ENCODE results near the gene JAG2.

DNA sequence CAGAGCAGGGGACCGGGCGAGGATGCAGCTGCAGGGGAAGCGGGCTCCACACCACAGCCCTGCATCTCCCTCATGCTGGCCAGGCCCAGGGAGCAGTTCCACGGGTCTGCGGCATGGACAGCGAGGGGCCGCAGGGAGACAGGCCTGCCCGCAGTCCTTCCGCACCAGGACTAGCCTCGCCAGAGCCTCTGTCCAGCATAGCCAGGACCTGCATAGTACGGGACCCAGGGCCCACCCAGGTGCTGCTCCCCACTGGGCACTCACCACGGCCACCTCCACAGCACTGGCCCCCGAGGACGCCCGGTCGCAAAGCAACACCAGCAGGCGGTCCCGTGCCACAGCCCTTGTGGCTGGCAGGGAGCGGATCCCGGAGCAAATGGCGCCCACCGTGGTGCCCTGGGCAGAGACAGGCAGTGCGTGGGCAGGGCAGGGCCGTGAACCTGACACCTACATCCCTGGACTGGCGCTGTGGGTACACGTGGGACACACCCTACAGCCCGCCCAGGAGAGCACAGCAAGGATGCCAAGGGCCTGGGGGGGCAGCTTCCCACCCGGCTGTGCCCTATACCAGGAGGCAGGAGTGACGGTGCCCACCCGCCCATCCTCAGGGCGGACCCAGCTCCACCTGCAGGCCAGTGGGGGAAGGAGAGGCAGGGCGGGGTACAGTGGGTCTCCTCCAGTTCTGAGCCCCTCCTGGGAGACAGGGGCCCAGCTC lies 23.8 kb downstream of the JAG2 start:
- TF ChIP-seq POLR2A (IDR thresholded peaks at IDR 0.05; ENCODE audit: borderline replicate concordance, extremely low read depth, insufficient read depth, insufficient read length) (no peak), SP1 (IDR thresholded peaks at IDR 0.05; ENCODE audit: low read depth) (no peak), POLR2AphosphoS5 (IDR thresholded peaks at IDR 0.05; ENCODE audit: low read depth, low read length) (no peak), JUND (IDR thresholded peaks at IDR 0.05) (no peak), EZH2phosphoT487 (IDR thresholded peaks at IDR 0.05; ENCODE audit: borderline replicate concordance) (no peak), EZH2 (IDR thresholded peaks at IDR 0.05) (no peak)
- TF ChIP-seq, protein P1, sequence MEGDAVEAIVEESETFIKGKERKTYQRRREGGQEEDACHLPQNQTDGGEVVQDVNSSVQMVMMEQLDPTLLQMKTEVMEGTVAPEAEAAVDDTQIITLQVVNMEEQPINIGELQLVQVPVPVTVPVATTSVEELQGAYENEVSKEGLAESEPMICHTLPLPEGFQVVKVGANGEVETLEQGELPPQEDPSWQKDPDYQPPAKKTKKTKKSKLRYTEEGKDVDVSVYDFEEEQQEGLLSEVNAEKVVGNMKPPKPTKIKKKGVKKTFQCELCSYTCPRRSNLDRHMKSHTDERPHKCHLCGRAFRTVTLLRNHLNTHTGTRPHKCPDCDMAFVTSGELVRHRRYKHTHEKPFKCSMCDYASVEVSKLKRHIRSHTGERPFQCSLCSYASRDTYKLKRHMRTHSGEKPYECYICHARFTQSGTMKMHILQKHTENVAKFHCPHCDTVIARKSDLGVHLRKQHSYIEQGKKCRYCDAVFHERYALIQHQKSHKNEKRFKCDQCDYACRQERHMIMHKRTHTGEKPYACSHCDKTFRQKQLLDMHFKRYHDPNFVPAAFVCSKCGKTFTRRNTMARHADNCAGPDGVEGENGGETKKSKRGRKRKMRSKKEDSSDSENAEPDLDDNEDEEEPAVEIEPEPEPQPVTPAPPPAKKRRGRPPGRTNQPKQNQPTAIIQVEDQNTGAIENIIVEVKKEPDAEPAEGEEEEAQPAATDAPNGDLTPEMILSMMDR (IDR thresholded peaks at IDR 0.05 in 2 of 3, conservative IDR thresholded peaks at IDR 0.05 in 1 of 3; ENCODE audit: borderline replicate concordance in 1 of 3, insufficient read depth in 1 of 3, low read depth in 2 of 3, low read length in 2 of 3): peak in 1 of 3 experiments; percentile 14; a peak in 2 of 6 replicates
- TF ChIP-seq, protein P2, sequence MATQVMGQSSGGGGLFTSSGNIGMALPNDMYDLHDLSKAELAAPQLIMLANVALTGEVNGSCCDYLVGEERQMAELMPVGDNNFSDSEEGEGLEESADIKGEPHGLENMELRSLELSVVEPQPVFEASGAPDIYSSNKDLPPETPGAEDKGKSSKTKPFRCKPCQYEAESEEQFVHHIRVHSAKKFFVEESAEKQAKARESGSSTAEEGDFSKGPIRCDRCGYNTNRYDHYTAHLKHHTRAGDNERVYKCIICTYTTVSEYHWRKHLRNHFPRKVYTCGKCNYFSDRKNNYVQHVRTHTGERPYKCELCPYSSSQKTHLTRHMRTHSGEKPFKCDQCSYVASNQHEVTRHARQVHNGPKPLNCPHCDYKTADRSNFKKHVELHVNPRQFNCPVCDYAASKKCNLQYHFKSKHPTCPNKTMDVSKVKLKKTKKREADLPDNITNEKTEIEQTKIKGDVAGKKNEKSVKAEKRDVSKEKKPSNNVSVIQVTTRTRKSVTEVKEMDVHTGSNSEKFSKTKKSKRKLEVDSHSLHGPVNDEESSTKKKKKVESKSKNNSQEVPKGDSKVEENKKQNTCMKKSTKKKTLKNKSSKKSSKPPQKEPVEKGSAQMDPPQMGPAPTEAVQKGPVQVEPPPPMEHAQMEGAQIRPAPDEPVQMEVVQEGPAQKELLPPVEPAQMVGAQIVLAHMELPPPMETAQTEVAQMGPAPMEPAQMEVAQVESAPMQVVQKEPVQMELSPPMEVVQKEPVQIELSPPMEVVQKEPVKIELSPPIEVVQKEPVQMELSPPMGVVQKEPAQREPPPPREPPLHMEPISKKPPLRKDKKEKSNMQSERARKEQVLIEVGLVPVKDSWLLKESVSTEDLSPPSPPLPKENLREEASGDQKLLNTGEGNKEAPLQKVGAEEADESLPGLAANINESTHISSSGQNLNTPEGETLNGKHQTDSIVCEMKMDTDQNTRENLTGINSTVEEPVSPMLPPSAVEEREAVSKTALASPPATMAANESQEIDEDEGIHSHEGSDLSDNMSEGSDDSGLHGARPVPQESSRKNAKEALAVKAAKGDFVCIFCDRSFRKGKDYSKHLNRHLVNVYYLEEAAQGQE (IDR thresholded peaks at IDR 0.05; ENCODE audit: low read depth): no peak
